Measurements from ENCODE around the gene IL1R1.

DNA sequence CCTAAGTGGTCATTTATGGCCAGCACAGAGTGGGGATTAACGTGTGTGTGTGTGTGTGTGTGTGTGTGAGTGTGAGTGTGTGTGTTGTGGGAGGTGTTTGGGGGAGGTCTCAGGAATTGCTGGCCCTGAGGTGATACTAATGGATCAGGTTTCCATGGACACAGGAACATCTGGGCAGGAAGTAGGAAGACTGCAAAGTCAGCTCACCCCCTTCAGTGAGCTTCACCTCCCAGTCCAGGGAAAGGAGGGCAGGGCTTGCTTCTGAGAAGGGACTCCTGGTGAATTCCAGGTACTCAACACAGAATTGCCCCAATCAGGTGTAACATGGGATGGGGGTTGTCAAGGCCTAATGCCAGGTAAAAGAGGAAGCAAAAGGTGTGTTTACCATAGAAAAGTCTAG, 30.3 kb upstream of the IL1R1 start:
- TF ChIP-seq POLR2AphosphoS5 (IDR thresholded peaks at IDR 0.05; ENCODE audit: low read depth, low read length) (no peak), POLR2A (IDR thresholded peaks at IDR 0.05; ENCODE audit: low read depth, low read length) (no peak), TAF1 (IDR thresholded peaks at IDR 0.05; ENCODE audit: low read depth, low read length) (no peak), POU2F2 (IDR thresholded peaks at IDR 0.05; ENCODE audit: low read depth, low read length) (no peak), SPI1 (IDR thresholded peaks at IDR 0.05; ENCODE audit: low read depth, low read length) (no peak)

Measured in GM12891 (cell line).